ENCODE measurements around the gene RBM28. TPM values are rescaled to one million over a fixed set of nuclear protein-coding genes. Genes with fewer than 3 reads are reported as not detected.
A peak's percentile ranks its signal among the peaks of the same experiment; 100 is the strongest.

RBM28 gene
- total RNA-seq, 1 donor from 2014 or later, result 35.7 TPM

DNA sequence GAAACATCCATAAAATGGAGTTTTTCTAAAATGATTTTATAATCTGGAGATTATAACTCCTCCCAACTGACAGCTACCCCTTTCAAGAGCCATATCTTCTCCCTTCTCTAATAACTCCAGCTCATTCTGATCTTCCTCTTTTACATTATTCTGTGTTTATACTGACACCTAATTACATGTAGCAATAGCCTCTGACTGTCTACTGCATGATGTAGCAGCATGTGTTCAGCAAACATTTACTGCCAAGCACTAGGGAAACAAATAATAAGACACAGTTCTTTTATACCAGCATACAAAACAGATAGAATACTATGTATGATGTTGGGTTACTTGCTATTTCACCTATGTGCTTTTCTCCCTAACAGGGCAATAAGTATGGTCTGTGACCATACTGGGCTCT is 20.7 kb downstream of the RBM28 start:
- H3K36me3 ChIP-seq, result peaks cover 91% of the 10 kb centered on the region
- H3K4me1 ChIP-seq, result peaks cover 32% of the 10 kb centered on the region
- no peak for DNase-seq
- no peak overlapping the region for H3K4me3 ChIP-seq
- intact Hi-C loops (cut with micrococcal nuclease), result no loop called here
- TF ChIP-seq, protein P1, sequence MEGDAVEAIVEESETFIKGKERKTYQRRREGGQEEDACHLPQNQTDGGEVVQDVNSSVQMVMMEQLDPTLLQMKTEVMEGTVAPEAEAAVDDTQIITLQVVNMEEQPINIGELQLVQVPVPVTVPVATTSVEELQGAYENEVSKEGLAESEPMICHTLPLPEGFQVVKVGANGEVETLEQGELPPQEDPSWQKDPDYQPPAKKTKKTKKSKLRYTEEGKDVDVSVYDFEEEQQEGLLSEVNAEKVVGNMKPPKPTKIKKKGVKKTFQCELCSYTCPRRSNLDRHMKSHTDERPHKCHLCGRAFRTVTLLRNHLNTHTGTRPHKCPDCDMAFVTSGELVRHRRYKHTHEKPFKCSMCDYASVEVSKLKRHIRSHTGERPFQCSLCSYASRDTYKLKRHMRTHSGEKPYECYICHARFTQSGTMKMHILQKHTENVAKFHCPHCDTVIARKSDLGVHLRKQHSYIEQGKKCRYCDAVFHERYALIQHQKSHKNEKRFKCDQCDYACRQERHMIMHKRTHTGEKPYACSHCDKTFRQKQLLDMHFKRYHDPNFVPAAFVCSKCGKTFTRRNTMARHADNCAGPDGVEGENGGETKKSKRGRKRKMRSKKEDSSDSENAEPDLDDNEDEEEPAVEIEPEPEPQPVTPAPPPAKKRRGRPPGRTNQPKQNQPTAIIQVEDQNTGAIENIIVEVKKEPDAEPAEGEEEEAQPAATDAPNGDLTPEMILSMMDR (IDR thresholded peaks at IDR 0.05; ENCODE audit: borderline replicate concordance), result no peak
- peak overlapping the region; percentile 79 for H3K27ac ChIP-seq (replicated peaks)
- H3K9me3 ChIP-seq (replicated peaks), result no peaks in the 10 kb centered on the region
- H3K27me3 ChIP-seq (ENCODE audit: low read depth), result no peaks in the 10 kb centered on the region

DNA sequence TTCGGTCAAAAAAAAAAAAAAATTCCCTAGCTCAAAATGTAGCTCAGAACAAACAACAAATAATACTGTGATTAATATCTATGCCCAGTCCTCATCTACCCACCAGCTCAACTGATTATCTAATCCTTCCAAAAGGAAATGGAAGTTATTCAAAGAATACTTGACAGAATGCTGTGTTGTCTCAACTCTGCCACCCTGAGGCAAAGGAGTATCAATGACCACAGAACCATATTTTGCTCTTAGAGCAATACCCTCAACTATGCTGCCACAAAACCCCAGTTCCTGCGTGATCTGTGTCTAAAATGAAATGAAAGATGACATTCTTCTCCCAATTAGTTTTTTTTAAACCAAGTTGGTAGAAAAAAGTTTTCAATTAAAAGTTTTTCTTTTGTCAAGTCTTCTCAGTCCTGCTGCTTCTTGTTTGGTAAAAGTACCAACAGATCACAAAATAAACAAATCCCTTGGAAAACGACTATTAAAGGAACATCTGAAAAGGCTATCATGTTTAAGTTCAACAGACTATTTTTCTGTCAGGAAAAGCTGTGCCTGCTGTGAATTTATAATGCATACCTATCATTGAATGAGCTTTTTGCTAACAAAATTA is 21.6 kb downstream of the RBM28 start:
- peaks cover 91% of the 10 kb centered on the region for H3K36me3 ChIP-seq
- H3K27ac ChIP-seq (replicated peaks), result peak overlapping the region; percentile 79
- TF ChIP-seq, protein P1 (IDR thresholded peaks at IDR 0.05; ENCODE audit: borderline replicate concordance), result peak; percentile 50
- intact Hi-C loops (cut with micrococcal nuclease), result no loop called here
- peaks cover 32% of the 10 kb centered on the region for H3K4me1 ChIP-seq
- no peak overlapping the region for H3K4me3 ChIP-seq
- no peaks in the 10 kb centered on the region for H3K27me3 ChIP-seq (ENCODE audit: low read depth)
- DNase-seq, result no peak
- no peaks in the 10 kb centered on the region for H3K9me3 ChIP-seq (replicated peaks)

DNA sequence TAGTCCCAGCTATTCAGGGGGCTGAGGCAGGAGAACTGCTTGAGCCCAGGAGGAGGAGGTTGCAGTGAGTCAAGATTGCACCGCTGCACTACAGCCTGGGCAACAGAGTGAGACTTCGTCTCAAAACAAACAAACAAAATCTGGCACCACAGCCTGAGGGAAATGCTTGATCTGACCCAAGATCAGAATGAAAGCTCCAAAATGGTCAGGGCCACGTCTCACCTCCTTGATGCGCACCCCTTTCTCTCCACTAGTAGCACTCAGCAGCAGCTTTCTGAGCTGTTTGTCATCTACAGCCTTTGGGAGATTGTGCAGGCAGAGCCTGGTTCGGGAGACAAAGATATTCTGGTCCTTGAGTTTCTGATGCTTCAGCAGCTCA is 22.7 kb downstream of the RBM28 start:
- no peak overlapping the region for H3K4me3 ChIP-seq
- no peak for DNase-seq
- H3K27ac ChIP-seq (replicated peaks), result no peak overlapping the region
- intact Hi-C loops (cut with micrococcal nuclease), result no loop called here
- H3K9me3 ChIP-seq (replicated peaks), result no peaks in the 10 kb centered on the region
- peaks cover 91% of the 10 kb centered on the region for H3K36me3 ChIP-seq
- TF ChIP-seq, protein P1 (IDR thresholded peaks at IDR 0.05; ENCODE audit: borderline replicate concordance), result no peak
- peaks cover 32% of the 10 kb centered on the region for H3K4me1 ChIP-seq
- H3K27me3 ChIP-seq (ENCODE audit: low read depth), result no peaks in the 10 kb centered on the region

DNA sequence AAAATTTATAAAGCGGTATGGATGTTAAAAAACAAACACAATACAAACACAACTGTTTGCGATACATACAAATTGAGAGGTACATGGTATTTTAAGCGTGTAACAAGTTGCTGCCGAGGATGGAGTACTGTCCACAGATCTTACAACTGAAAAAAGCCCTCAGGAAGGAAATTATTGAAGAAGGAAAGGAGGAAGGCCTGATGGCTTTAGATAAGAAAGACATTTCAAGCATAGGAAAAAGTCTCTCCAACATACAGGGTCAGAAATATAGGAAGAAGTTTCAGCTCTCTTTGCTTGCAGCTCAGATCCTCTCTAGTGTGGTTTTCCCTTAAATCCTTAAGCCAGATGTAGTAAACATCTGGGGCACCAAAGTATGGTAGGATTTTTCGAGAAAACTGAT is 25.0 kb downstream of the RBM28 start:
- peaks cover 20% of the 10 kb centered on the region for H3K4me1 ChIP-seq
- H3K36me3 ChIP-seq, result peaks cover 92% of the 10 kb centered on the region
- intact Hi-C loops (cut with micrococcal nuclease), result no loop called here
- H3K4me3 ChIP-seq, result no peak overlapping the region
- TF ChIP-seq, protein P1 (IDR thresholded peaks at IDR 0.05; ENCODE audit: borderline replicate concordance), result no peak
- no peak overlapping the region for H3K27ac ChIP-seq (replicated peaks)
- no peaks in the 10 kb centered on the region for H3K27me3 ChIP-seq (ENCODE audit: low read depth)
- no peak for DNase-seq
- H3K9me3 ChIP-seq (replicated peaks), result no peaks in the 10 kb centered on the region

DNA sequence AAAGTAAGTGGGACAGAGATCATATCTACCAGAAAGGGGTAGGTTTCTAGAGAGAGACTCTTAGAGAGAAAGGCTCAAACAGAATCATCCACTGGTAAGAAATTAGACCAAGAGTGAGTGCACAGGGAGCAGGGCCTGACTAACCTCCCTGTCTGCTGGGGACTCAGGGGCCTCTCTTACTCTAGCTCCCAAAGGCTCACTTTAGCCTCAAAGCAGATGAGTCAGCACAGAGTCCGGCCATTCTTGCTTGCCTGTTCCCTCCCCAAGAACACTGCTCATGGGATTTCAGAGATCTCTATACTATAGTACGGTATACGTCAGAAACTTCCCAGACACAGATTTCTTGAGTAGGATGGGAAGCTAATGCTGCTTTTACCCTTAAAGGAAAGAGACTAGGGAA is 32.7 kb downstream of the RBM28 start:
- Histone ChIP-seq H3K27ac (replicated peaks) (no peak overlapping the region), H3K36me3 (peaks cover 99% of the 10 kb centered on the region), H3K27me3 (ENCODE audit: low read depth) (no peaks in the 10 kb centered on the region), H3K4me3 (no peak overlapping the region), H3K4me1 (no peaks in the 10 kb centered on the region), H3K9me3 (replicated peaks) (no peaks in the 10 kb centered on the region)
- DNase-seq, result no peak
- intact Hi-C loops (cut with micrococcal nuclease), result no loop called here
- TF ChIP-seq, protein P1 (IDR thresholded peaks at IDR 0.05; ENCODE audit: borderline replicate concordance), result no peak

Measured in left ventricle myocardium inferior (tissue), 1 donor.